SH-SY5Y (cell line): Measurements from ENCODE around the gene CYP26C1.

Experiments
- GATA2 ChIP-seq: IDR thresholded peaks from 2 replicates; pipeline ENCODE4 v1.6.1; 2011; ENCODE audit warnings: mild to moderate bottlenecking, low read depth, low read length
- GATA3 ChIP-seq: IDR thresholded peaks from 2 replicates; pipeline ENCODE4 v1.6.1; 2011; ENCODE audit warnings: low read depth, mild to moderate bottlenecking, low read length, moderate library complexity

DNA sequence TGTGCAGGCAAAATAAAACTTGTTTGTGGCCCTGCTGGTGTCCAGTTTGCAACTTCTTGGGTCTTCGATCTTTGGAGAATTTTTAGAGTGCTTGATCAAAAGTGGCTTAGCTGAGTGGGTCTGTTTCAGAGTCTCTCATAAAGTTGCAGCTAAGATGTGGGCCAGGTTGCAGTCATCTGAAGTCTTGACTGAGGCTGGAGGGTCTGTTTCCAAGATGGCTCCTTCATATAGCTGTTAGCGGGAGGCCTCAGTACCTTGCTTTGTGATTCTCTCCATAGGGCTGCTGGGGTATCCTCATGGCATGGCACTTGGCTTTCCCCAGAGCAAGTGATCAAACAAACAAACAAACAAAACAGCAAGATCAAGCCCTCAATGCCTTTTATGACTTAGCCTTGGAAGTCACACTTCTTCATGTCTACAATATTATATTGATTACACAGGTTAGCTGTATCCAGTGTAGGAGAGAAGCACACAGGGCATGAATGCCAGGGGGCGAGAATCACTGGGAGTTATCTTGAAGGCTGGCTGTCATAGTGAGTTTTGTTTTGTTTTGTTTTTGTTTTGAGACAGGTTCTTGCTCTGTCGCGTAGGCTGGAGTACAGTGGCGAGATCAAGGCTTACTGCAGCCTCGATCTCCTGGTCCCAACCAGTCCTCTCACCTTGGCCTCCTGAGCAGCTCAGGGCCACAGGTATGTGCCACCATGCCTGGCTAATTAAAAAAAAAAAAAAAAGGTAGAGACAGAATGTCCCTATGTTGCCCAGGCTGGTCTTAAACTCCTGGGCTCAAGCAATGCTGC lies 23.3 kb downstream of the CYP26C1 start:
- TF ChIP-seq GATA3 (no peak), GATA2 (no peak)
